HEK293T (cell line): ENCODE data around the gene EIF3F.

ENCODE experiments used
- ARNT ChIP-seq: fragments of 450-650 bp; IDR thresholded peaks from 2 replicates; pipeline ENCODE4 v1.6.1; 2017; ENCODE audit warnings: mild to moderate bottlenecking
- BHLHE40 ChIP-seq: fragments of 450-650 bp; IDR thresholded peaks from 2 replicates; pipeline ENCODE4 v1.6.1; 2016; ENCODE audit warnings: mild to moderate bottlenecking, moderate library complexity, borderline replicate concordance
- FOXK2 ChIP-seq: fragments of 450-650 bp; IDR thresholded peaks from 2 replicates; pipeline ENCODE4 v1.6.1; 2016; ENCODE audit warnings: mild to moderate bottlenecking
- HDGF ChIP-seq: fragments of 450-650 bp; IDR thresholded peaks from 2 replicates; pipeline ENCODE4 v1.6.1; 2017; ENCODE audit warnings: antibody characterized with exemption, borderline replicate concordance
- LEF1 ChIP-seq: fragments of 450-650 bp; IDR thresholded peaks from 2 replicates; pipeline ENCODE4 v1.6.1; 2017; ENCODE audit warnings: mild to moderate bottlenecking, borderline replicate concordance
- NFRKB ChIP-seq: fragments of 450-650 bp; IDR thresholded peaks from 2 replicates; pipeline ENCODE4 v1.6.1; 2016; ENCODE audit warnings: mild to moderate bottlenecking, moderate library complexity
- PKNOX1 ChIP-seq: fragments of 450-650 bp; IDR thresholded peaks from 2 replicates; pipeline ENCODE4 v1.6.1; 2016
- TARDBP ChIP-seq: fragments of 450-650 bp; IDR thresholded peaks from 2 replicates; pipeline ENCODE4 v1.6.1; 2016
- ZNF384 ChIP-seq: fragments of 450-650 bp; IDR thresholded peaks from 2 replicates; pipeline ENCODE4 v1.6.1; 2016

GRCh38 chr11:8009856-8010255, 22.7 kb downstream of the EIF3F start:
- TF ChIP-seq ZNF384 (no peak), NFRKB (no peak), HDGF (no peak), FOXK2 (no peak), PKNOX1 (no peak), LEF1 (no peak), BHLHE40 (no peak), TARDBP (no peak), ARNT (no peak)
